HUDEP-2 (cell line): Measurements from ENCODE around the gene WDR88.
"Not testable (repeated sequence)": the region's sequence is repeated elsewhere in the genome, so short reads cannot be mapped to it uniquely, and the experiment has no call there.

Source experiments
- DNase-seq, 76 experiments: peaks; one replicate each; lab custom pipeline; 2025; ENCODE audit not compliant: unreplicated experiment in 76 of 76; lab: John Stamatoyannopoulos, UW

WDR88 gene

DNA sequence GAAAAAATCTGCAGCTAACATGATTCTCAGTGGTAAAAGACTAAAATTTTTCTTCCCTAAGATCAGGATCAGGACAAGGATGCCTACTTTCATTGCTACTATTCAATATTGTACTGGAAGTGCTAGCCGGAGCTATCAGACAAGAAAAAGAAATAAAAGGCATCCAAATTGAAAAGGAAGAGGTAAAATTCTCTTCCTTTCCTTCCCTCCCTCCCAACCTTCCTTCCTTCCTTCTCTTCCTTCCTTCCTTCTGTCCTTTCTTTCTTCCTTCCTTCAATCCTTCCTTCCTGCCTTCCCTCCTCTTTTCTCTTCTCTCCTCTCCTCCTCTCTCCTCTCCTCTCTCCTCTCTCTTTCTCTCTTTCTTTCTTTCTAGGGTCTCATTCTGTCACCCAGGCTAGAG lies 35.5 kb downstream of the WDR88 start:
- no peak for DNase-seq

DNA sequence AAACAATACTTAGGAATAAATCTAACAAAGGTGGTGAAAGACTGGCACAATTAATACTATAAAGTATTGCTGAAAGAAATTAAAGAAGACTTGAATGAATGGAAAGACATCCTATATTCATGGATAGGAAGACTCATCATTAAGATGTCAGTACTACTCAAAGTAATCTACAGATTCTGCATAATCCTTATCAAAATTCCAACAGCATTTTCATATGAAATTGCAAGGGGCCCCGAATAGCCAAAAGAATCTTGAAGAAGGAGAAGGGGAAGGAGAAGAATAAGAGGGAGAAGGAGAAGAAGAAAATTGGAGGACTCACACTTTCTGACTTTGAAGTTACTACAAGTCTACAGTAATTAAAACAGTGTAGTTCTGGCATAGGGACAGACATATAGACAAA lies 36.6 kb downstream of the WDR88 start:
- DNase-seq, result no peak

DNA sequence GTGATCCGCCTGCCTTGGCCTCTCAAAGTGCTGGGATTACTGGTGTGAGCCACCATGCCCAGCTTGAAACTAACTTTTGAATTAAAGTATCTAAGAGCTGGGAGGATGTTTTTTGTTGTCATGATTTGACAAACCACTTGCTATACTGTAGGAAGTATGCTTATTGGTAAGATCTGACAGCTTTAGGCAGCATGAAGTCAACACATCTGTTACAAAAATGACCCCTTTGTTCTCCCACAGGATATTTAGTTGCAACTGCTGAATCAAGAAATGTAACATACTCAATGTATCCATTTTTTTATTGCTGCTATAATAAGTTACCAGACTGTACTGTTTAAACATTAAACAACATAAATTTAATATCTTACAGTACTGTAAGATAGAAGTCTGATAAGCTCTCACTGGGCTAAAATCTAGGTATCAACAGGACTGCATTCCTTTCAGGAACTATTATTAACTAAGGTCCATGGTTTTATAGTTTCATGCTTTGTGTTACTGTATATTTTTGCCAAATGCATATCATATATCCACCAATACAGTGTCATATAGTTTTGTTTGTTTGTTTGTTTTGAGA lies 39.4 kb downstream of the WDR88 start:
- DNase-seq, result no peak

DNA sequence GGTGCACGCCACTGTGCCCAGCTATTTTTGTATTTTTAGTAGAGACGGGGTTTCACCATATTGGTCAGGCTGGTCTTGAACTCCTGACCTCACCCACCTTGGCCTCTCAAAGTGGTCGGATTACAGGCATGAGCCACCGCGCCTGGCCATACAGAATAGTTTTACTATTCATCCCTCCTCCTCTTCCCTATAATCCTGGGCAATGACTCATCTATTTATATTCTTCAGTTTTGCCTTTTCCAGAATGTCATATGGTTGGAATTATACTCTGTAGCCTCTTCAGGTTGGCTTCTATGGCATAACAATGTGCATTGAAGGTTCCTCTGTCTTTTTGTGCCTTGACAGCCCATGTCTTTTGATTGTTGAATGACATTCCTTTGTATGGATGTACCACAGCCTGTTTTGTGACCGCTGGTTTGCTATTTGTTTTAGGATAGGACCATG lies 40.0 kb downstream of the WDR88 start:
- DNase-seq, result no peak

DNA sequence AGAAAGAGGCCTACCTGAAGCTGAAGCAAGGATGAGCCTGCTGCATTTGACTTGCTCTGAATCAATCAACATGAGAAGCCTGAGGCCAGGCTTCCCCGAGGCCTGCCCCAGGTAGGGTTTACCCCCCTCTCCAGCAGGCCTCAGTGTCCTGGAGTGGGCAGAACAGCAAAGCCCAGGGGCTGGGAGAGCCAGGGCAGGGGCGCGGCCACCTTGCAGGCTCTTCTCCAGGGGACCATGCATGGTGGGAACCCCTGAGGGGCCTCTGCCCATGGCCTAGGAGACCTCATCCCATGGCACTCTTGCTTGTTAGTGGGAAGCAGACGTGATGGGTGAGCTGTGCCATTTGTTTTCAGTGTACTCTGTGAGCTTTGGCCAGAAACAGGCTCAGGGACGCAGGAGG lies 42.3 kb downstream of the WDR88 start:
- DNase-seq, result no peak

DNA sequence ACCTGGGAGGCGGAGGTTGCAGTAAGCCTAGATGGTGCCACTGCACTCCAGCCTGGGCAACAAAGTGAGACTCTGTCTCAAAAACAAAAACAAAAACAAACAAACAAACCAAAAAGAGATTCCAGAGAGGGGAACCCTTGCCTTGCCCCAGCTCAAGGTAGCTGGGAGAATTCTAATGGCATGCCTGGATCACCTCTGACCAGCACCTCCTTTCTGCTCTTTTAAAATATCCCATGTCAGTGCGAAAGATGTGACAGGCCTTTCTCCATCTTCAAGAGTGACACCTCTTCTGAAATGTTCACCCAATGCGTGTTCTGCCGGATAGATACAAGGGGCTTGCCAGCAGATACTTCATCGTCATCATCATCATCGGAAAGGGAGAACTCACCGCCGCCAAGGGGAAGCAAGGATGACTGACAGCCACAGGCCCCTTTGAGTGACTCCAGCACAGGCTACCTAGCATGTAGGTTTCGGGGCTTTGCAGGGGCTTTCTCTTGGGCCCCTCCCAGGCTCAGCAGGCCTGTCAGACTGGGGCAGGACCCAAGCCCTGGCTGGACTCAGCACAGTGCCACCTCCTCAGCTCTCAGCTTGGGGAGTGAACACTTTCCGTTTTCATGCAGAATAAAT lies 43.4 kb downstream of the WDR88 start:
- no peak for DNase-seq

DNA sequence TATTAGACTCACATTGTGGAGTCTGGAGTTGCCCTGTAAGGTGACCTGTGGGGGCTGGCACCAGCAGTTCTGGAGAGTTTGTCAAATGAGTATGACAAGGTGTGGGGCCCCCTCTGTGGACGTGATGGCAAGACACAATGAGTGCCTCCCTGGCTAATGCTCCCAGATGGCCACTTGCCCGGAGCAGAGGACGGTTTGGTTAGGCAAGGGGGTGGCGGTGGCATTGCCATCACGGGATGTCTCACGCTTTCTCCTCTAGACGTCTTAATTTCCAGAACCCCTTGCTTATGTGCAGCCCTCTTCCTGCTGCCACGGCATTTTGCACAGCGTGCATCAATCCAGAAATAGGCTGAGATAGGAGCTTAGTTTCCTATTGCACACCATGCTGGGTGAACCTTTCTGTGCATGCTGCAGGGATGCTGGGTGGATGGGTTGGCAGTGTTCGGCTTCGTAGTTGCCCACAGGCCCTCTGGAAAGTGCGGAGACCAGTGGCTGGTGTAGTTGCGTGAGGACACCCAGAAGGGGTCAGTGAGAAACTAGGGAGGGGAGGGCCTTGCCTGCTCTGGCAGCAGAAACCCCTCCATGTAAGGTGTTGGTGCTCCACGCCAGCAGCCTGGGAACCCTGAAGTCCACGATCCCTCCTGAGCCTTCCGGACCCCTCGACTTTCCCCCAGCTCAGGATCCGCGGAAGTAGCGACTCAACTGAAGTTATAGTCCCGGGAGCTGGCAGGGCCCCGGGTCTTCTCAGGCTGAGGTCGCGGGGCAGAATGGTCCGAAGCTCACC lies 44.2 kb downstream of the WDR88 start:
- peak in 10 of 76 experiments; percentile 27 to 60 (median 45) for DNase-seq

DNA sequence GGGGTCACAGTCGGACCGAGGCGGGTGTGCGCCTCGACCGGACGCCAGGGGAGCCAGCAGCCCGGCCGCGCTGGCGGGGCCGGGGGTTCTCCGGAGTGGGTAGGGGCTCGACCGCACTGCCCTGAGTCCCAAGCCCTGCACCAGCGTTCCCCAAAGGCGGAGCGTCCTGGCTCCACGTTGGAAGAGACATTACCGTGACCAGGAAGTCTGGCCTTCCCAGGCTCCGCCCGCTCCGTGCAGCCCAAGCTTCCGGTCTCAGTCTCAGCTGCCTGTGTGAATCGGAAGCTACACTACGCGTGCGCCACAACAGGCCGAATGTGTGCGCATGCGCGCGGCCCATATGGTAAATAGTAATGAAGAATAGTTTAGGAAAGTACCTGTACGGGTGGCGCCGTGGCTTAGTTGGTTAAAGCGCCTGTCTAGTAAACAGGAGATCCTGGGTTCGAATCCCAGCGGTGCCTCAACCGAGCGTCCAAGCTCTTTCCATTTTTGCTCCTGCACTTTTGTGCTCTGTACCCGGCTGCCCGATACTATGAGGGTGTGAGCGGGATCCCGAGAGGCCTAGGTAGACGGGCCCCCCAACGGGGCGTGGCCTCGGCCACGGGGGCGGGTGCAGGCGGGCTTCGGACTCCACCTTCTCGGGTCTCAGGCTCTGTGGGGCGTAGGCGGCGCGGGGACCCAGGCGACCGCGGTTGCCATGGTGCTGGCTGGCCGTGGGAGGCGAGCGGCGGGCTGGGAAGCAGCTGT lies 44.9 kb downstream of the WDR88 start:
- DNase-seq, result peak; percentile 86 to 100 (median 99)

DNA sequence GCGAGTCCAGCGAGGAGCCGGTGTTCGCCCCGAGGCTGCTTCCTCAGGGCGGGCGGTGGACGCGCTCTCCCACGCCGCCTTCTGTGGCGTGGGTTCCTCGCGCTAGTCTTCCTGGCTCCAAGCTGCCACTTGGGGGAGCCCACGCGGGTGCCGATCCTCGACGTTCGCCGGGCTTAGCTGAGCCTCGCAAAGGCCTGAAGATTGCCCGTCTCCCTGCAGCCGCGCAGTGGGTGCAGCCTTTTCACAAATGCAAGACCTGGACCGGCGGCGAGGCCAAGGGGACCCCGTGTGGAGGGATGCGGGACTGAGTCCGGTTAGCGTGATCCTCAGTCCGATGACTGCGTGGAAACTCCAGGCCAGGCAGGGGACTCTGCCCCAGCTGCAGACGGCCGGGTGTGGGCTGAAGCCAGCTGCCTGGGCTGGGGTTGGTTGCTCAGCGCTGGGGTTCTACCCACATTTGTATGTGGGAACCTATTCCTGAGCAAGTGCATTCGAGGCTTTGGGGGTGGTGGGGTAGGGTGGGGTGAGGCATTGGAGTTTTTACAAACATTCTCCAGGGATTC lies 45.6 kb downstream of the WDR88 start:
- DNase-seq, result peak in 30 of 76 experiments; percentile 30 to 80 (median 66)

DNA sequence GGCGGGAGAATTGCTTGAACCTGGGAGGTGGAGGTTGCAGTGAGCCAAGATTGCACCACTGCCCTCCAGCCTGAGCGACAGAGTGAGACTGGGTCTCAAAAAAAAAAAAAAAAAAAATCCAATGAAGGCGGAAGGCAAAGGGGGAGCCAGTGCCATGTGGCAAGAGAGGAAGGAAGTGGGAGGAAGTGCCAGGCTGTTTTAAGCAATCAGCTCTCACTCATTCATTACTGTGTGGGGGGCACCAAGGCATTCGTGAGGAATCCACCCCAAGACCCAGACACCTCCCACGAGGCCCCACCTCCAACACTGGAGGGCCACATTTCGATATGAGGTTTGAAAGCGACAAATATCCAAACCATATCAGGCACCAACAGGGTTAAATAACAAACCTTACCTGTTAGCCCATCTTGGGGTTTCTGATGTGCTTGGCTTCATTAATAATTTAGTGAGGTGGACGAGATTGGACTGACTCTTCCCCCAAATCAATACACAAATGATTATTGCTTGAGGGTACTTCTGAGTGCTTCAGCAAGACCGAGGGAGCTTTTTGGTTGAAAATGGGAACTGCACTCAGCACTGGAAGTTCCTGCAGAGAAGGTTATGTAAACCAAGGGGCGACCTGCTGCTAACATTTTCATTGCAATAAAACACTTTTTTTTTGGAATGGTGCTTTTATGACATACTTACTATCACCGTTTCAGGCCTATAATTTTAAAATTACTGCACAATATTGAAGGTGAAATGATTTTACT lies 54.7 kb downstream of the WDR88 start:
- no peak for DNase-seq

DNA sequence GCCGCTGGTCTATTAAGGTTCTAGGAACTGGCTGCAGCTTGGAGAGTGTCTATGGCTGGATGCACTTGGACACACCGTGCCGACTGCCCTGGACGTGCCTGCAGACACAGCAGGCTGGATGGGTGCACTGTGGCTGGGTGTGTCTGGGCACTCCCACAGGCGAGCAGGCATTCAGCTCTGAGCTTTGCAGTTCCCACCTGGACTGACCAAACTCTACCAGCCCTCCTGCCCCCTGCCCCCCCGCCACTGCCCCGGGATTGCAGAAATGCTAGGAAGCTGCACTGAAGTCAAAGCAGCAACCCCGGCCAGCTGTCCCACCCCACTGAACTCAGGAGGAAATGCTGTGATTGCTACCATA lies 55.2 kb downstream of the WDR88 start:
- no peak for DNase-seq

DNA sequence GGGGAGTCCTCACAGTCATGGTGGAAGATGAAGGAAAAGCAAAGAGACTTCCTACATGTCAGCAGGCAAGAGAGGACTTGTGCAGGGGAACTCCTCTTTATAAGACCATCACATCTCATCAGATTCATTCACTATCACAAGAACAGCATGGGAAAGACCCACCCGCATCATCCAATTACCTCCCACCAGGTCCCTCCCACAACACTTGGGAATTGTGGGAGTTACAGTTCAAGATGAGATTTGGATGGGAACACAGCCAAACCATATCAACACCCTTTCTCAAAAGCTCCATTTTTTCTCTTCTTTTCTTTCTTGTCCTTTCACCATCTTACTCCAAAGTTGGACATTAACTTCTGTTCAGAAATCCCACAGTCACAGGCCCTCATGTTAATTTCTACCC lies 57.5 kb downstream of the WDR88 start:
- no peak for DNase-seq

DNA sequence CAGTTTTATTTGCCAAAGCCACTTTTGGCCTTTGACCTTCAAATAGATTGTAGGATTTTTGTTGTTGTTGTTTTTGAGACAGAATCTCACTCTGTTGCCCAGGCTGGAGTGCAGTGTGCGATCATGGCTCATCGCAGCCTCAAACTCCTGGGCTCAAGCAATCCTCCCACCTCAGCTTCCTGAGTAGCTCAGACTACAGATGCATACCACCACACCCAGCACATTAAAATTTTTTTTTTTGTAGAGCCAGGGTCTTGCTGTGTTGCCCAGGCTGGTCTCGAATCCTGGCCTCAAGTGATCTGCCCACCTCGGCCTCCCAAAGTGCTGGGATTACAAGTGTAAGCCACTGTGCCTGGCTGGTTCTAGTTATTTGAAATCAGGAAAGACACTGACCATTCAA lies 59.2 kb downstream of the WDR88 start:
- DNase-seq, result not testable (repeated sequence)

DNA sequence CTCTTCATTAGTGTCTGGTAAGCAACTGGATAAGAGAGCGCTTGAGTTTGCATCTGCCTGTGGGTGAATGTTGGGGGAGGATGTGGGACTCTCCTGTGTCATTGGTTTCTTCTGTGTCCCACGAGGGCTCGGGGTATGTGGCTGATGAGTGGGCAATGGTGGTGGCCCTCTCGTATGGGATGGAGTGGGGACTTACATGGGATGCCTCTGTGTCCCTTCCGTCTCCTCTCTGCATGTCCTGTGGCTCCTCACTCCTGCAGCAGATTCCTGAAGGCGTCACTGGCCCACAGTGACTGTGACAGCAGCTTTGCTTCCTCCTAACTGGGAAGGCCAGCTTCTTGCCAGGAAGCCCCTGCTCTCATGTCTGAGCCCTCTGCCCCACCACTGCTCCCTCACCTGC lies 59.6 kb downstream of the WDR88 start:
- no peak for DNase-seq

DNA sequence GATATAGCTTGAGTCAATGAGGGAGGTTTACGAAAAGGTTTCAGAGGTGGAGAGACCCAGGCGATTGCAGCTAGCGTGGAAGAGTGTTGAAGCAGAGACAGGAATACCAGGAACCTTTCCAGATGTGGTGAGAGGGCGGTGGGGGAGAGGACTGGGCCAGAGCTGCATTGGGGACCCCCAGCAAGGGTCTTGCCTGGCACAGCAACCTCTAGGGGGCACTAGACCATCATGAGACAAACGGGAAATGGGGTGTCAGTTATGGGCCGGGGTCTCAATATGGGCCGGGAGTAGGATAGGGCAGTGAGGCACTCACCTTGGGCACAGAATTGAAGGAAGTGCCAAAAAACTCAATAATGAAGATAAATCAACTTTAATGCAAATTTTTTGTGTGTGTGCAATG lies 60.1 kb downstream of the WDR88 start:
- no peak for DNase-seq

DNA sequence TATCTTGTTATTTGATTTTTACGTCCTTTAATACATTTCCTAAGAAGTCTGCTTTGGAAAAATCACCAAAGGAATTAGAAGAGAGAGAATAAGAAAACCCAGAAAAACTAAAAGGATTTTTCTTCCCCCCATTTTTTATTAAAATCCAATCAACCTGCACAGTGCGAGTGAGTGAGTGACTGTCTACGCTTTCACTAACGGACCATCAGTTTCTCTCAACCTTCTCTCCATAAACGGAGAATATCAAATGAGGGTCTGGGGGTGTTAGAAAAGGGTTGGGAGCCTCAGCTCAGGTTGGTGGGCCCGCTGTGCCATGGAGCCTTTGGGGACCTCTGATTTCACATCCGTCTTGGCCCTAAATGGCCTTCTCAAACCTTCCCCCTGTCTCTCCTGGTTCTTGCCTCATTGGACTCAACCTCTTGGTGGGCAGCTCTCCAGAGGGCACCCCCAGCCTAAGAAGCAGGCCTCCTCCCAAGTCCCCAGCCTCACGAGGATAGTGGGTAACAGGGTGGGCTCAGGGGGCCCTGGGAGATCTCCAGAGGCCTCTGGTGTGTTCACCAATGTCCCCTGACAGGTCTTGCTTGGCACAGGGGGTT lies 61.5 kb downstream of the WDR88 start:
- no peak for DNase-seq

DNA sequence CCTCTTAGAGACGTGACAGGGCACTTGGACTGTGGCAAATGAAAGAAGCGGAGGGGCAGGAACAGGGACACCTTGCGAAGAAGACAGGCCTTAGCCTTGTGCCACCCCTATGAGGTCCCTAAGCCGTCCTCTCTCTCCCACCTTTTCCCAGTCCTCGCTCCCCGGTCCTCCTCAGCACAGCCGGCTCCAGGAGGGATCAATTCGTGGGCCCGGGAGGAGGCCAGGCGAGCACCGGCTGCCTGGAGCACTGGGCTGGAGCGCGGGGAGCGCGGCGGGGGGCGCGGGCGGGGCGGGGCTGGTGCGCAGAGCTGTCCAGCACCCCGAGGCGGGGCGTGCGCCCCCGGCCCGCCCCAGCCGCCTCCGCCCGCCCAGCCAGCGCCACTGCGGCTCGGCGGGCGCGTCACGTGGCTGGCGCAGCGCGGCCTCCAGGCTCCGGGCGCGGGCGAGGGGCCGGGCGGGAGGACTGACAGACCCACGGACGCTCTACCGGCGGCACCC lies 62.0 kb downstream of the WDR88 start, which contains the start of gene LRP3:
TSS of gene LRP3 (plus strand) at position 466 of the 498 bp plus-strand sequence. CDS start 456 bp downstream, outside the sequence.
- no peak for DNase-seq

DNA sequence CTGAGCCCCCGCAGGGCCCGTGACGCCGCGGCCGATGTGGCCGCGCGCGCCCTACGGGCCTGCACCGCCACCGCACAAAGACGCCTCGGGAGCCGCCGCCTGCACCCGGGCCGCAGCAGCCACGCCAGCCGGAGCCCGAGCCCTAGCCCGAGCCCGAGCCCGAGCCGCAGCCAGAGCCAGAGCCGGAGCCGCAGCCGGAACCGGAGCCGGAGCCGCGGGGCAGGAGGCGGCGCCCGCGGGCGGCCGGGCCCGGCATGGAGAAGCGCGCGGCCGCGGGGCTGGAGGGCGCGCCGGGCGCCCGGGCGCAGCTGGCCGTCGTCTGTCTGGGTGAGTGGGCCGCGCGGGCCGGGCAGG lies 62.6 kb downstream of the WDR88 start:
- DNase-seq, result peak in 1 of 76 experiments; percentile 12

DNA sequence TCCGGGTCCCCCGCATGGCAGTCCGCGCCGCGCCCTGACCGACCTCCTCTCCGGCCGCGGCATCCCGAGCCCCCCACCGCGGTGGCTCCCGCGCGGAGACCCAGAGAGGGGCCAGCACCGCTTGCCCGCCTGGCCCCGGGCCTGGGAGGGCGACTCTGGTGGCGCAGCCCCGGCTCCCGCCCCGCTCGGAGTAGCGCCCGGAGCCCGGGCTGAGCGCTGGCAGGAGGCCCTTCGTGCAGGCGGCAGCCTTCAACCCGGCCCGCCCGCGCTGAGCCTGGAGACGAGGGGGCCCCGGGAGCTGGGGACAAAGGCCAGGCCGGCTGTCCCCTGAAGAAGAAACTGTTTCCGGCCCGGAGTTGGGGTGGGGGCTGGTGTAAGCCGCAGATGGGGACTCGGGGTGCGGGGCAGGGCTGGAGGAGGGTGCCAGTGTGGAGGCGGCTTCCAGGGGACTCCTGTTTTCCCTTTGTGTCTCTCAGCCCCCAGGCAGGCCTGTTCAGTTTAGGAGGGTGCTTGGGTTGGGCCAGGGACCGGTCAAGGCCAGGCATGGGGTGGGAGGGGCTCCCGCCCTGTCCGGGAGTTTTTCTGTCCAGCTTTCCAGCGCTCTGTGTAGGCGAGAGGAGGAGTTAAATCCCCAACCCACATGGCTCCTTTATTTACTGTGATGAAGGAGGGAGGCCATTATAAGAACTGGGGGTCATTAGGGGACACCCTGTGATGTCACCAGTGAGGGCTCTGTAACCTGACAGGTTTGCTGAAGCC lies 63.2 kb downstream of the WDR88 start:
- peak in 1 of 76 experiments; percentile 14 for DNase-seq
